ENCODE results near the gene SARDH.

Gene SARDH

DNA sequence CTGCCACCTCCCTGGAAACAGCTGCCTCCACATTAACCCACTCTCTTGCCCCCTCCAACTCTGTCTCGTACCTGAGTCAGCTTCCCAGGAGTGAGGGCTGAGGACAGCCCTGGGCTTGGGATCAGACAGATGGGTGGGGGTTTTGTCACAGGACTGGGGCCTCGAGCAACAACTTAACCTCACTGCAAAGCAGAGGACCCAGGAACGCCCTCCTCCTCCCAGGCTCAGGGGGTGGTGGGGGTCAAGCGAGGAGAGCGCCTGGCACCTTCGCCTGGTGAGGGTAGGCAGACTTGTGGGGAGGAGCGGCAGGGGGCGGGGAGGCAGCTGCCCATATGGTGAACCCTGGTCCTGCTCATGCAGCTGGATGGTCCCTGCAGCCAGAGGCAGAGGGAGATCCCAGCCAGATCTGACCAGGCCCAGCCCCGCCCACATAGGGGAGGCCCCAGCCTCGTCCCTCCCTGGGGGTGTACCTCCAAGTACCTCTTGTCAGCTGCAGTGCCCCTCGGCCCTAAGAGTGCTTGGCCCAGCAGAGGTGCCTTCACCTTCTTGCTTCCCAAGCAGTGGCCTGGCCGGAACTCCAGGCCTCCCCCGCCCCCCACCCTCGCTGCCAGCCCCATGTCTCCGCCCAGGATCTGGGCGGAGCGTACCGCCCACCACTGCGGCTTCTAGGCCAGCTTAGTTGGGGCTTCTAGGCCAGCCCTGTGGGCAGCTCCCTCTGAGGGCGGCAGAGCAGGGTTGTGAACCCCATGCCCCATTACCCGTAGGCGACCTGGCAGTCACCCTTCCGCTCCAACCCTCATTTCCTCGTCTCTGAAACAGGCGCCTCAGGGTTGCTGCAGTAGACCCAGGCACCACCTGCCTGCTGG, at the start of gene SARDH:
Gene SARDH (minus strand): TSS at position 579 of the 866 bp plus-strand sequence. CDS start 4,179 bp downstream, outside the sequence.
- no peak for TF ChIP-seq CTCF (IDR thresholded peaks at IDR 0.05; ENCODE audit: low read depth, low read length)
- H3K36me3 ChIP-seq, result no peaks in the 10 kb centered on the region
- peak within 1 kb of the TSS; percentile 72 for H3K27ac ChIP-seq
- H3K27me3 ChIP-seq (ENCODE audit: insufficient read depth, low read depth, severe bottlenecking), result no peaks in the 10 kb centered on the region
- DNase-seq, result peak; percentile 87
- H3K4me3 ChIP-seq (ENCODE audit: low read depth, low read length), result peak within 1 kb of the TSS; percentile 35
- no peaks in the 10 kb centered on the region for H3K9me3 ChIP-seq (ENCODE audit: severe bottlenecking)

DNA sequence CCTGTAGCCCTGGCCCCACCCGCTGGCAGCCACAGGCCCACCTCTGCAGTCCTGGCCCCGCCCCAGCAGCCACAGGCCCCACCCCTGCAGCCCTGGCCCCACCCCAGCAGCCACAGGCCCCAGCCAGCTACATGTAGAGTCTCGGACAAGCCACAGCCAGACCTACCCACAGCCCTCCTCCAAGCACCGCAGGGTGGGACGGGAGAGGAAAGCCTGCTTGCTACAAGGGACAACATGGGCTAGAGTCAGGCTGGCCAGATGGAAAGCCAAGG, 49.5 kb upstream of the SARDH start:
- peaks cover 57% of the 10 kb centered on the region for H3K36me3 ChIP-seq
- DNase-seq, result peak; percentile 49
- TF ChIP-seq CTCF (IDR thresholded peaks at IDR 0.05; ENCODE audit: low read depth, low read length), result no peak
- no peaks in the 10 kb centered on the region for H3K27me3 ChIP-seq (ENCODE audit: insufficient read depth, low read depth, severe bottlenecking)
- H3K4me3 ChIP-seq (ENCODE audit: low read depth, low read length), result no peak overlapping the region
- H3K9me3 ChIP-seq (ENCODE audit: severe bottlenecking), result no peaks in the 10 kb centered on the region
- H3K27ac ChIP-seq, result no peak overlapping the region

DNA sequence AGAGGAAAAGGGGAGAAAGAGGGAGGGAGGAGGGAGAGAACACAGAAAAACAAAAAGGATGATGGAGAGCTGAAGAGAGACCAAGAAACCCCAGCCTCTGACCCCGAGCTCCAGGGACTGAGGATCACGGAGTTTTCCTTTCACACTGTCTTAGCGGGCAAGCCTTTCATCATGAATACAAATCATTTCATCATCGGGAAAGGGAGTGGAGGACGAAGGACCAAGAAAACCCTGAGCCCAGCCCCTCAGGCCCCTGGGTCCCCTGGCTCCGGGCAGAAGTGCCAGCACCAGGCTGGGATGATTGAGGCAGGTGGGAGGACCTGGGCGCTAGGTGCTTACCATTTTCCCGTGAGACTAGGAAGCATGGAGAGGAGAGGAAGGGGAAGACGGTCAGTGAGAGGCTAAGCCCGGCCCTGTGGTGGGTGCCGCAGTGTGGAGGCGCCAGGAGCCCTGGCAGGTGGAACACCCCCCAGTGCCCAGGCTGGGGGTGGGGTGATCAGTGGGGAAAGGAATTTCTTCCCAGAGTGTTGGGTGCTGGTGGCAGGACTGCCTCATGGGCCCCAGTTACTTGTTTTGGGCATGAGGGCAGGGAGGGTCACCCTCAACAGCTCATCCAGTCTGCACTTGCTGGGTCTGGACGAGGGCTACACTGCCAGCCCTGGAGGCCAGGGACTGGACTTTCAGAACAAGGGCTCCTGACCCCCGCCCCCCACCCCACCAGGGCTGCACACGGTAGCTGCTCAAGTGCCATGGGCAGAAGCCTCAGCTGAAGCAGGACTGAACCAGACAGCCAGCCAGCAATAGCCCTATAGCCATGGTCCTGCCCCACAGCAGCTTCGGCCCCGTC, 49.0 kb upstream of the SARDH start:
- Histone ChIP-seq H3K27ac (no peak overlapping the region), H3K27me3 (ENCODE audit: insufficient read depth, low read depth, severe bottlenecking) (no peaks in the 10 kb centered on the region), H3K9me3 (ENCODE audit: severe bottlenecking) (no peaks in the 10 kb centered on the region), H3K36me3 (peaks cover 62% of the 10 kb centered on the region), H3K4me3 (ENCODE audit: low read depth, low read length) (no peak overlapping the region)
- no peak for TF ChIP-seq CTCF (IDR thresholded peaks at IDR 0.05; ENCODE audit: low read depth, low read length)
- no peak for DNase-seq

GRCh38 chr9:133786371-133786753, 48.2 kb upstream of the SARDH start:
- no peak for DNase-seq
- Histone ChIP-seq H3K27me3 (ENCODE audit: insufficient read depth, low read depth, severe bottlenecking) (no peaks in the 10 kb centered on the region), H3K27ac (no peak overlapping the region), H3K9me3 (ENCODE audit: severe bottlenecking) (no peaks in the 10 kb centered on the region), H3K4me3 (ENCODE audit: low read depth, low read length) (no peak overlapping the region), H3K36me3 (peaks cover 63% of the 10 kb centered on the region)
- no peak for TF ChIP-seq CTCF (IDR thresholded peaks at IDR 0.05; ENCODE audit: low read depth, low read length)

- H3K36me3 ChIP-seq, result peaks cover 65% of the 10 kb centered on the region
- TF ChIP-seq CTCF (IDR thresholded peaks at IDR 0.05; ENCODE audit: low read depth, low read length), result no peak
- DNase-seq, result no peak
- H3K27me3 ChIP-seq (ENCODE audit: insufficient read depth, low read depth, severe bottlenecking), result no peaks in the 10 kb centered on the region
- H3K9me3 ChIP-seq (ENCODE audit: severe bottlenecking), result no peaks in the 10 kb centered on the region
- no peak overlapping the region for H3K27ac ChIP-seq
- H3K4me3 ChIP-seq (ENCODE audit: low read depth, low read length), result no peak overlapping the region
Observed at GRCh38 chr9:133785753-133786370, 47.7 kb upstream of the SARDH start.

All from WERI-Rb-1 (cell line).